ENCODE results near the gene ATP9B. TPM values are rescaled to one million over a fixed set of nuclear protein-coding genes. Genes with fewer than 3 reads are reported as not detected.
"Not testable (repeated sequence)": the region's sequence is repeated elsewhere in the genome, so short reads cannot be mapped to it uniquely, and the experiment has no call there.

Gene ATP9B
- total RNA-seq, 8 experiments from 2014 or later = 15.6 to 44.1 (median 21.6) TPM

GRCh38 chr18:79167526-79168190 lies 98.5 kb downstream of the ATP9B start:
- 80 to 100% (median 98%) methylated on average over 1 to 8 of the region's 18 CpGs; no CpG with 5 or more reads in 1 of the 10 experiments for WGBS, 10 experiments
- Histone ChIP-seq H3K27ac (no peak overlapping the region), H3K4me3 (no peak overlapping the region), H3K4me1 (replicated peaks in 1 of 2) (peaks cover 0 to 4% of the 10 kb centered on the region in 2 donors)
- in situ Hi-C loops (cut with MboI; ENCODE audit: low pct_unique_long_range_greater_than_20kb in 2 of 9, low sequenced_read_pairs in 9 of 9, unreplicated experiment in 9 of 9) = no loop called here
- no peak for ATAC-seq (replicated peaks in 6 of 8)

GRCh38 chr18:79169958-79170555 lies 100.9 kb downstream of the ATP9B start:
- Histone ChIP-seq H3K4me3 (no peak overlapping the region), H3K4me1 (replicated peaks in 1 of 2) (peaks cover 0 to 4% of the 10 kb centered on the region in 2 donors), H3K27ac (no peak overlapping the region)
- 49 to 100% (median 86%) methylated on average over 1 to 5 of the region's 8 CpGs; no CpG with 5 or more reads in 2 of the 10 experiments for WGBS, 10 experiments
- ATAC-seq (replicated peaks in 6 of 8) = peak in 5 of 8 experiments; percentile 28 to 49 (median 31)
- in situ Hi-C loops (cut with MboI; ENCODE audit: low pct_unique_long_range_greater_than_20kb in 2 of 9, low sequenced_read_pairs in 9 of 9, unreplicated experiment in 9 of 9) = no loop called here

- H3K4me3 ChIP-seq; H3K4me1 ChIP-seq (replicated peaks in 1 of 2); H3K27ac ChIP-seq; in situ Hi-C loops (cut with MboI; ENCODE audit: low pct_unique_long_range_greater_than_20kb in 2 of 9, low sequenced_read_pairs in 9 of 9, unreplicated experiment in 9 of 9); ATAC-seq (replicated peaks in 6 of 8): not testable (repeated sequence)
- WGBS, 10 experiments = 100% methylated on average over 1 to 4 of the region's 27 CpGs; no CpG with 5 or more reads in 6 of the 10 experiments
These were observed 103.1 kb downstream of the ATP9B start for GRCh38 chr18:79172331-79172730.

- 55 to 100% (median 89%) methylated on average over 1 to 2 of the region's 2 CpGs for WGBS, 10 experiments
- in situ Hi-C loops (cut with MboI; ENCODE audit: low pct_unique_long_range_greater_than_20kb in 2 of 9, low sequenced_read_pairs in 9 of 9, unreplicated experiment in 9 of 9) = no loop called here
- no peak overlapping the region for H3K4me3 ChIP-seq
- H3K27ac ChIP-seq = no peak overlapping the region
- no peak for ATAC-seq (replicated peaks in 6 of 8)
- peaks cover 0 to 4% of the 10 kb centered on the region in 2 donors for H3K4me1 ChIP-seq (replicated peaks in 1 of 2)
These were observed 104.5 kb downstream of the ATP9B start for GRCh38 chr18:79173742-79174141.

GRCh38 chr18:79178113-79178531 lies 108.9 kb downstream of the ATP9B start:
- H3K4me3 ChIP-seq = no peak overlapping the region
- no peaks in the 10 kb centered on the region for H3K4me1 ChIP-seq (replicated peaks in 1 of 2)
- in situ Hi-C loops (cut with MboI; ENCODE audit: low pct_unique_long_range_greater_than_20kb in 2 of 9, low sequenced_read_pairs in 9 of 9, unreplicated experiment in 9 of 9) = no loop called here
- peak in 1 of 8 experiments; percentile 56 for ATAC-seq (replicated peaks in 6 of 8)
- 72 to 96% (median 87%) methylated on average over 1 to 10 of the region's 10 CpGs; no CpG with 5 or more reads in 3 of the 10 experiments for WGBS, 10 experiments
- H3K27ac ChIP-seq = no peak overlapping the region

GRCh38 chr18:79182047-79182713 lies 113.0 kb downstream of the ATP9B start:
- no peak for ATAC-seq (replicated peaks in 6 of 8)
- Histone ChIP-seq H3K4me3 (no peak overlapping the region), H3K4me1 (replicated peaks in 1 of 2) (peaks cover 6 to 8% of the 10 kb centered on the region in 2 donors), H3K27ac (no peak overlapping the region)
- WGBS, 10 experiments = 33 to 100% (median 83%) methylated on average over 1 to 3 of the region's 3 CpGs; no CpG with 5 or more reads in 4 of the 10 experiments
- in situ Hi-C loops (cut with MboI; ENCODE audit: low pct_unique_long_range_greater_than_20kb in 2 of 9, low sequenced_read_pairs in 9 of 9, unreplicated experiment in 9 of 9) = no loop called here

- Histone ChIP-seq H3K4me3 (no peak overlapping the region), H3K4me1 (replicated peaks in 1 of 2) (peaks cover 6 to 8% of the 10 kb centered on the region in 2 donors), H3K27ac (no peak overlapping the region)
- peak in 3 of 8 experiments; percentile 60 to 97 (median 73) for ATAC-seq (replicated peaks in 6 of 8)
- in situ Hi-C loops (cut with MboI; ENCODE audit: low pct_unique_long_range_greater_than_20kb in 2 of 9, low sequenced_read_pairs in 9 of 9, unreplicated experiment in 9 of 9) = no loop called here
- WGBS, 10 experiments = 61 to 100% (median 80%) methylated on average over 1 to 3 of the region's 3 CpGs; no CpG with 5 or more reads in 2 of the 10 experiments
These were observed 116.5 kb downstream of the ATP9B start for GRCh38 chr18:79185648-79186047.

GRCh38 chr18:79186649-79187048 lies 117.5 kb downstream of the ATP9B start:
- Histone ChIP-seq H3K4me3 (no peak overlapping the region), H3K4me1 (replicated peaks in 1 of 2) (peaks cover 6 to 8% of the 10 kb centered on the region in 2 donors), H3K27ac (no peak overlapping the region)
- in situ Hi-C loops (cut with MboI; ENCODE audit: low pct_unique_long_range_greater_than_20kb in 2 of 9, low sequenced_read_pairs in 9 of 9, unreplicated experiment in 9 of 9) = no loop called here
- ATAC-seq (replicated peaks in 6 of 8) = no peak
- 44 to 100% (median 86%) methylated on average over 1 to 2 of the region's 2 CpGs; no CpG with 5 or more reads in 4 of the 10 experiments for WGBS, 10 experiments

- in situ Hi-C loops (cut with MboI; ENCODE audit: low pct_unique_long_range_greater_than_20kb in 2 of 9, low sequenced_read_pairs in 9 of 9, unreplicated experiment in 9 of 9) = no loop called here
- WGBS, 10 experiments = 14 to 85% (median 51%) methylated on average over 3 to 6 of the region's 7 CpGs
- H3K4me3 ChIP-seq = no peak overlapping the region
- peak in 3 of 8 experiments; percentile 88 to 95 (median 91) for ATAC-seq (replicated peaks in 6 of 8)
- H3K4me1 ChIP-seq (replicated peaks in 1 of 2) = peaks cover 6 to 8% of the 10 kb centered on the region in 2 donors
- H3K27ac ChIP-seq = no peak overlapping the region
These were observed 118.5 kb downstream of the ATP9B start for GRCh38 chr18:79187532-79188277.

- no peak overlapping the region for H3K27ac ChIP-seq
- no peak overlapping the region for H3K4me3 ChIP-seq
- in situ Hi-C loops (cut with MboI; ENCODE audit: low pct_unique_long_range_greater_than_20kb in 2 of 9, low sequenced_read_pairs in 9 of 9, unreplicated experiment in 9 of 9) = no loop called here
- H3K4me1 ChIP-seq (replicated peaks in 1 of 2) = no peaks in the 10 kb centered on the region
- 91 to 100% (median 96%) methylated on average over 4 of the region's 4 CpGs; no CpG with 5 or more reads in 2 of the 10 experiments for WGBS, 10 experiments
- ATAC-seq (replicated peaks in 6 of 8) = no peak
These were observed 122.2 kb downstream of the ATP9B start for GRCh38 chr18:79191418-79191817.

- in situ Hi-C loops (cut with MboI; ENCODE audit: low pct_unique_long_range_greater_than_20kb in 2 of 9, low sequenced_read_pairs in 9 of 9, unreplicated experiment in 9 of 9) = no loop called here
- WGBS, 10 experiments = 76 to 100% (median 90%) methylated on average over 1 to 4 of the region's 5 CpGs; no CpG with 5 or more reads in 3 of the 10 experiments
- no peak overlapping the region for H3K27ac ChIP-seq
- no peaks in the 10 kb centered on the region for H3K4me1 ChIP-seq (replicated peaks in 1 of 2)
- no peak overlapping the region for H3K4me3 ChIP-seq
- ATAC-seq (replicated peaks in 6 of 8) = no peak
These were observed 122.8 kb downstream of the ATP9B start for GRCh38 chr18:79191956-79192355.

- H3K27ac ChIP-seq = no peak overlapping the region
- no peak overlapping the region for H3K4me3 ChIP-seq
- no peaks in the 10 kb centered on the region for H3K4me1 ChIP-seq (replicated peaks in 1 of 2)
- no peak for ATAC-seq (replicated peaks in 6 of 8)
- in situ Hi-C loops (cut with MboI; ENCODE audit: low pct_unique_long_range_greater_than_20kb in 2 of 9, low sequenced_read_pairs in 9 of 9, unreplicated experiment in 9 of 9) = no loop called here
- WGBS, 10 experiments = 75 to 96% (median 91%) methylated on average over 2 of the region's 2 CpGs; no CpG with 5 or more reads in 6 of the 10 experiments
These were observed 124.6 kb downstream of the ATP9B start for GRCh38 chr18:79193826-79194225.

Data from motor neuron (in vitro differentiated cells).